DOHH2 (cell line): ENCODE results near the gene GLB1L2.

ENCODE experiments used
- H3F3A ChIP-seq: fragments of 200-600 bp; sonication (generic), shearing (Covaris generic); 2 replicates; pipeline ENCODE4 v1.6.0; 2016; ENCODE audit warnings: antibody characterized with exemption, mild to moderate bottlenecking; ENCODE audit not compliant: control insufficient read depth, insufficient read depth
- H3K27ac ChIP-seq: fragments of 200-600 bp; sonication (generic); 2 replicates; pipeline ENCODE4 v1.5.1; 2014; ENCODE audit warnings: low read depth, mild to moderate bottlenecking, low read length, moderate library complexity
- H3K27me3 ChIP-seq: fragments of 200-600 bp; sonication (generic); 2 replicates; pipeline ENCODE4 v1.6.1; 2014; ENCODE audit warnings: mild to moderate bottlenecking, low read length, mixed read lengths; ENCODE audit not compliant: control insufficient read depth
- H3K36me3 ChIP-seq: fragments of 200-600 bp; sonication (generic); 2 replicates; pipeline ENCODE4 v1.6.1; 2014; ENCODE audit warnings: mild to moderate bottlenecking, low read length, moderate library complexity, mixed read lengths; ENCODE audit not compliant: control insufficient read depth
- H3K4me1 ChIP-seq: fragments of 200-600 bp; sonication (generic); 2 replicates; pipeline ENCODE4 v1.6.1; 2014; ENCODE audit warnings: mild to moderate bottlenecking, low read length, mixed read lengths; ENCODE audit not compliant: control insufficient read depth
- H3K4me2 ChIP-seq: fragments of 200-600 bp; sonication (generic); 2 replicates; pipeline ENCODE4 v1.6.0; 2014; ENCODE audit warnings: mild to moderate bottlenecking, low read length, moderate library complexity
- H3K4me3 ChIP-seq: fragments of 200-600 bp; sonication (generic); 2 replicates; pipeline ENCODE4 v1.5.1; 2014; ENCODE audit warnings: mild to moderate bottlenecking, low read length, mixed read lengths
- H3K79me2 ChIP-seq: fragments of 200-600 bp; sonication (generic); 2 replicates; pipeline ENCODE4 v1.6.1; 2014; ENCODE audit warnings: mild to moderate bottlenecking, low read length, mixed read lengths; ENCODE audit not compliant: control insufficient read depth
- H3K9me2 ChIP-seq: fragments of 200-600 bp; sonication (generic); replicated peaks from 2 replicates; pipeline ENCODE4 v1.6.1; 2014; ENCODE audit warnings: mild to moderate bottlenecking, low read length, mixed read lengths; ENCODE audit not compliant: control insufficient read depth
- H3K9me3 ChIP-seq: fragments of 200-600 bp; sonication (generic); 2 replicates; pipeline ENCODE4 v1.6.1; 2014; ENCODE audit warnings: antibody characterized with exemption, low read length, mixed read lengths; ENCODE audit not compliant: control insufficient read depth, insufficient read depth
- H4K20me1 ChIP-seq: fragments of 200-600 bp; sonication (generic); 2 replicates; pipeline ENCODE4 v1.6.0; 2014; ENCODE audit warnings: low read depth, mild to moderate bottlenecking, antibody characterized with exemption, low read length, moderate library complexity; ENCODE audit not compliant: control insufficient read depth, insufficient read depth
- CTCF ChIP-seq: fragments of 200-600 bp; sonication (generic); IDR thresholded peaks from one replicate; pipeline ENCODE4 v1.5.1; 2014; ENCODE audit warnings: antibody characterized with exemption, mild to moderate bottlenecking, low read depth, low read length; ENCODE audit not compliant: poor library complexity, severe bottlenecking
- EZH2phosphoT487 ChIP-seq: fragments of 200-600 bp; sonication (generic); IDR thresholded peaks from 2 replicates; pipeline ENCODE4 v1.6.1; 2017; ENCODE audit warnings: borderline replicate concordance, mild to moderate bottlenecking, antibody characterized with exemption, low read length, moderate library complexity, mixed read lengths

Gene GLB1L2

GRCh38 chr11:134397304-134398078, 65.7 kb downstream of the GLB1L2 start:
- Histone ChIP-seq H3K9me3 (no peaks in the 10 kb centered on the region), H4K20me1 (no peaks in the 10 kb centered on the region), H3K27me3 (no peaks in the 10 kb centered on the region), H3K9me2 (no peaks in the 10 kb centered on the region), H3K4me2 (no peak overlapping the region), H3K4me1 (no peaks in the 10 kb centered on the region), H3K79me2 (no peaks in the 10 kb centered on the region), H3F3A (no peaks in the 10 kb centered on the region), H3K27ac (no peak overlapping the region), H3K4me3 (no peak overlapping the region), H3K36me3 (no peaks in the 10 kb centered on the region)
- no peak for TF ChIP-seq CTCF
- no peak for TF ChIP-seq EZH2phosphoT487

GRCh38 chr11:134398079-134398444, 66.3 kb downstream of the GLB1L2 start:
- Histone ChIP-seq H3F3A (no peaks in the 10 kb centered on the region), H3K9me3 (no peaks in the 10 kb centered on the region), H4K20me1 (no peaks in the 10 kb centered on the region), H3K4me3 (no peak overlapping the region), H3K4me1 (no peaks in the 10 kb centered on the region), H3K79me2 (no peaks in the 10 kb centered on the region), H3K36me3 (no peaks in the 10 kb centered on the region), H3K27me3 (no peaks in the 10 kb centered on the region), H3K27ac (no peak overlapping the region), H3K4me2 (no peak overlapping the region), H3K9me2 (no peaks in the 10 kb centered on the region)
- TF ChIP-seq CTCF: no peak
- no peak for TF ChIP-seq EZH2phosphoT487

- Histone ChIP-seq H3K27ac (no peak overlapping the region), H3K9me3 (no peaks in the 10 kb centered on the region), H3K27me3 (no peaks in the 10 kb centered on the region), H3K4me3 (no peak overlapping the region), H3K36me3 (no peaks in the 10 kb centered on the region), H3F3A (no peaks in the 10 kb centered on the region), H3K79me2 (no peaks in the 10 kb centered on the region), H3K4me1 (no peaks in the 10 kb centered on the region), H3K9me2 (no peaks in the 10 kb centered on the region), H4K20me1 (no peaks in the 10 kb centered on the region), H3K4me2 (no peak overlapping the region)
- TF ChIP-seq EZH2phosphoT487: no peak
- TF ChIP-seq CTCF: no peak
These were observed 67.0 kb downstream of the GLB1L2 start for GRCh38 chr11:134398644-134399292.
